Activated T-cell treated with anti-CD3 and anti-CD28 coated beads, Interleukin-2, amount 50 U/mL, for 1 hour (primary cell): ENCODE data around the gene C10orf90.

ENCODE experiments used
- DNase-seq: peaks from one replicate; pipeline ENCODE4 v3.0.0-alpha.2; 2020

C10orf90 gene

DNA sequence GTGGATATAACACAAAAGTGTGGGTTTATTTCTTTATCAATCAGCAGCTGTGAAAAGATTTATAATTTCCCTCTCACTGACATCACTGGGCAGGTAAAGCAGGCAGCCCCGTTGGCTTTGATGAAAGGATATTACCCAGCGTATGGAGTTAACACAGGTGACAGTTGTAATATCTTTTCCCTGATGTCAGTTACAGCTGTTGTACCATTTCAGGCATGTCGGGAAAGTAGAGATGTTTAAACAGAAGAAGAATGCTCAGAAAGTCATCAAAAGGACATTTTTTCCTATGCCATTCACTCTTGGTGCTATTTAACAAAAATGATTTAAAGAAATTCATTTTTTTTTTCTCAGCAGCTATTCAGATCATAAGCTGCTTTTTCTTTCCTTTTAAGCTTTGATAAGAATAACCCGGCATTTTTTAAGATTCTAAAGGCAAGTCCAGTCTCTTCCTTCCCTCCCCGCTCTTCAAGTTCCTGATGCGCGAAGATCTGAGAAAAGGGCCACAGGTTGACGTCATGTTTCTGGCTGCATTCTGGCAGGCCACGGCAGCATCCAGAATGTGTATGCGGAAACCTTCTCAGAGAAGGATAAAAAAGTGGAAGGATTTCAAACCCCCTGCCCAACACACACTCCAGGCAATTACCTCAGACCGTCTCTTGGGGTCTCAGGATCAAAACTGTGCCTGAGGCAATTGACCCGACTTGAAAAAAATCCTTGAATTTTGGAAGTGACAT, 249.8 kb downstream of the C10orf90 start:
- DNase-seq: no peak

DNA sequence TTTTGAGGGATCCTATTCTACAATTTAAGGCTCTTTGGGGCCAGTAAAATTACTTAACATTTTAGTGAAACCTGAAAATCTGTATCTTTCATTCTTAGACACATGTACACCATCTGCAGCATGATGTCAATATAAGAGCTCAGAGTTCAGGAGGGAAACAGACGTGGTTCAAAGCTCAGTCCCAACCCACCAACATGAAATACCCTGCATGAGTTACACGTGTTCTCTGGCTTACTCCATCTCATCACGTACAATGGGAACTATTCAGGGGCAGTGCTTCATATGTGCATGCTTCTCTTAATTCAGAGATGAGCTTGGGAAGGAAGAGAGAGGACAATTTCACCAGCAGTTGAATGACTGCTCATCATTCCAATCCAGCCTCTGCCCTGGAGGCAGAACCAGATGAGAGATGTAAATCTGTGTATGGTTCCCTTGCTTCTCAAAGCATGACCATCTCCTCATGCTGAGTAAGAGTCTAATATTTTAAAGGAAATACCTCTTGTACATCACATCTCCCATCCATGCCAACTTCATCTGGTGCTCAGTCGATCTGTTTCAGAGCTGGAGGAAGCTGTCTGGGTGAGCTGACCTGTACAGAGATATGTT, 253.2 kb downstream of the C10orf90 start:
- no peak for DNase-seq

- no peak for DNase-seq
These were observed 260.7 kb downstream of the C10orf90 start for GRCh38 chr10:126409821-126410220.

- no peak for DNase-seq
These were observed 261.4 kb downstream of the C10orf90 start for GRCh38 chr10:126408953-126409641.

DNA sequence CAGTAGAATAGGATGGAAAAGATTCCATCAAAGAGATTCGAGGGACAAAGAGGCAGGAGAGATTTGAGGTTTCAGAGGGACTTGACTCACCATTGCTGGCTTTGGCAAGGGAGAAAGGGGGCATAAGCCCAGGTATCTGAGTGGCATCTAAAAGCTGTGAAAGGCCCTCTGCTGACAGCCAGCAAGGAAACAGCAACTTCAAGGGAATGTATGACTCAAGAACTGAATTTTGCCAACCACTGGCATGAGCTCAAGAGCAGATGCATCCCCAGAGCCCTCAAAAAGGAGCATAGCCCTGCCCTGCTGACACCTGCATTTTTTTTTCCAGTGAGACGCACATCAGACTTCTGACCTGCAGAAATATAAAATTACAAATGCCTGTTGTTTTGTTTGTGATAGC, 262.7 kb downstream of the C10orf90 start:
- DNase-seq: no peak

GRCh38 chr10:126405239-126405775, 265.2 kb downstream of the C10orf90 start:
- no peak for DNase-seq

- DNase-seq: no peak
These were observed 267.5 kb downstream of the C10orf90 start for GRCh38 chr10:126402721-126403695.

DNA sequence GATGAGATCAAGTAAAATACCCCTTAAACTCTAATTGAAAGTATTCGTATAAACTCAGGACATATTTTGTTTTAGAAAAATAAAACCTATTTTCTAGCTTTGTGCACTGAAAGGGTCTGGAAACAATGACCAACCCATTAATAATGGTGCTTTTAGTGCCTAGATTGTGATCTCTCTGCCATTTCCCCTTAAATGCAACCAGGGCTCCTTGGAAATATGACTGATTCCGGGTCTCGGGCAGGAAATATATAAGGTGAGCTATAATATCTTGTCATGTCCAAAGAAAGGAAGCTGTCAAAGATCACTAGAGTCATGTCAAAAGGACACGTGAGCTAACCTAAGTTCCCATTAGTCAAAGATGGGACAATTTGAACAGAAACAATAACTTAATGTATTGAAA, 269.9 kb downstream of the C10orf90 start:
- no peak for DNase-seq

- DNase-seq: no peak
These were observed 271.6 kb downstream of the C10orf90 start for GRCh38 chr10:126398924-126399323.

GRCh38 chr10:126398383-126398743, 272.1 kb downstream of the C10orf90 start:
- DNase-seq: no peak

- no peak for DNase-seq
These were observed 272.7 kb downstream of the C10orf90 start for GRCh38 chr10:126397640-126398382.

GRCh38 chr10:126397156-126397555, 273.3 kb downstream of the C10orf90 start:
- no peak for DNase-seq

- DNase-seq: no peak
These were observed 275.5 kb downstream of the C10orf90 start for GRCh38 chr10:126394948-126395347.

DNA sequence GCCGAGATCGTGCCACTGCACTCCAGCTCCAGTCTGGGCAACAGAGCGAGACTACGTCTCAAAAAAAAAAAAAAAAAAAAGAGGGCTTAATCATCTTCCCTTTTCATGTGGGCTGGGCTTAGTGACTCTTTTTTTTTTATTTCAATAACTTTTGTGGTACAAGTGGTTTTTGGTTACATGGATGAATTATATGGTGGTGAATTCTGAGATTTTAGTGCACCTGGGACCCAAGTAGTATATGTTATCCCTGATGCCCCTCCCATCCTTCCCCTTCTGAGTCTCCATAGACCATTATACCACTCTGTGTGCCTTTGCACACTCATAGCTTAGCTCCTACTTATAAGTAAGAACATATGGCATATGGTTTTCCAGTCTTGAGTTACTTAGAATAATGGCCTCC, 277.4 kb downstream of the C10orf90 start:
- no peak for DNase-seq

GRCh38 chr10:126392469-126392868, 278.0 kb downstream of the C10orf90 start:
- no peak for DNase-seq

DNA sequence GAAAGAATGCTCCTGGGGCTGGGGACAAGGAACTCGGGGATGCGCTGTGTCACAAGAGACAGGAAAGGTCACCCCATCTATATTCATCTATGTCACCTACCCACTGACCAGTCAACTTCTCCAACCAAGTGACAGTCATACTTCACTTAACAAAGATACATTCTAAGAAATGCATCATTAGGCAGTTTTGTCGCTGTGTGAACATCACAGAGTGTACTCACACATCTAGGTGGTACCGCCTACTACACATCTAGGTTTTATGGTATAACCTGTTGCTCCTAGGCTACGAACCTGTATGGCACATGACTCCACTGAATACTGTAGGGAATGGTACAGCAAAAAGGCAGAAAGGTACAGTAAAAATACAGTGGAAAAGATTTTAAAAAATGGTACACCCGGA, 278.4 kb downstream of the C10orf90 start:
- DNase-seq: no peak

- DNase-seq: no peak
These were observed 279.2 kb downstream of the C10orf90 start for GRCh38 chr10:126391192-126391885.

DNA sequence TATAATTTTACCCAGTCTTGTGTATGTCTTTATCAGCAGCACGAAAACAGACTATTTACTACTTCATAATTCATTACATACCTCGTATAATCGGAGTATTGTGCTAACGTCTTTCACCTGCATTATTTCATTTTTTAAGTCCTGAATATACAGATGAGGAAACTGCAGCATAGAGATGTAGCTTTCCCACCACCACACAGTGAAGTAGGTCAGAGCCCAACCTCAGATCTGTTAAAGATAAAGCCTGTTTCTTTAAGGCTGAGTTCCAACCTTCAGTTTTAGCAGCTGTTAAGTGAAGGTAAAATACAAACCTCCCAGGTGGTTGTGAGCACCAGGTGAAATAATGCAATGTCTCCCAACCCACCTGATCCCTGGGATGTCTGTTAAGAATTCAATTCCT, 280.2 kb downstream of the C10orf90 start:
- DNase-seq: no peak

GRCh38 chr10:126387931-126388911, 282.3 kb downstream of the C10orf90 start, which contains the start of gene ADAM12:
Gene ADAM12 (minus strand): TSS chr10:126388477. CDS start chr10:126388145, 332 bp downstream.
- DNase-seq: no peak
